Stomach (tissue), 4 donors: Measurements from ENCODE around the gene XG.
"Not testable (repeated sequence)": the region's sequence is repeated elsewhere in the genome, so short reads cannot be mapped to it uniquely, and the experiment has no call there.

Source experiments
- CTCF ChIP-seq, 7 experiments: fragments of 450-650 bp in 4 of 7; fragments of 200-600 bp in 3 of 7; sonication (generic) in 3 of 7; IDR thresholded peaks; one replicate each; pipeline ENCODE4 v1.5.1; 2016 to 2019; ENCODE audit warnings: antibody characterized with exemption in 7 of 7, control low read depth in 2 of 7, mild to moderate bottlenecking in 1 of 7
- EP300 ChIP-seq: sonication (generic); formaldehyde crosslinking; IDR thresholded peaks from one replicate; pipeline ENCODE4 v1.6.1; 2017; ENCODE audit warnings: antibody characterized with exemption
- POLR2AphosphoS5 ChIP-seq, 3 donors: sonication (generic); formaldehyde crosslinking; IDR thresholded peaks; one replicate each; pipeline ENCODE4 v1.6.1; 2016; ENCODE audit warnings: antibody characterized with exemption in 3 of 3

DNA sequence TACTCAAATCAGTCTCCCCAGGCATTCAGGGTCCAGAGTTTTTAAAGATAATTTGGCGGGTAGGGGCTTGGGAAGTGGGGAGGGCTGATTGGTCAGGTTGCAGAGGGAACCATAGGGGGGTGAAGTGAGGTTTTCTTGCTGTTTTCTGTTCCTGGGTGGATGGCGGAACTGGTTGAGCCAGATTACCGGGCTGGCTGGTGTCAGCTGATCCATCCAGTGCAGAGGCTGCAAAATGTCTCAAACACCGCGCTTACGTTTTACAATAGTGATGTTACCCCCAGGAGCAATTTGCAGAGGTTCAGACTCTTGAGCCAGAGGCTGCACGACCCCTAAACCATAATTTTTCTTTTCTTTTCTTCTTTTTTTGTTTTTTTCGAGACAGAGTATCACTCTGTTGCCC, 51.6 kb downstream of the XG start:
- TF ChIP-seq CTCF (IDR thresholded peaks at IDR 0.05); POLR2AphosphoS5 (IDR thresholded peaks at IDR 0.05); EP300: not testable (repeated sequence)
